HG03442 (cell line): Measurements from ENCODE around the gene ATP5IF1.
A peak's percentile ranks its signal among the peaks of the same experiment; 100 is the strongest.

Experiments used
- ATAC-seq: cut with Tn5 transposase; IDR thresholded peaks from one replicate; pipeline ENCODE4 v1.9.1; 2021; ENCODE audit warnings: mild to moderate bottlenecking, moderate library complexity; ENCODE audit not compliant: unreplicated experiment

The ATP5IF1 gene

GRCh38 chr1:28235755-28236655 lies at the start of gene ATP5IF1:
Gene ATP5IF1, plus strand, starts transcription at chr1:28236124. Its CDS starts 60 bp downstream, at chr1:28236184.
- ATAC-seq = peak; percentile 85

- ATAC-seq = no peak
These were observed 45.5 kb upstream of the ATP5IF1 start for GRCh38 chr1:28190337-28190979.

- ATAC-seq = no peak
These were observed 44.8 kb upstream of the ATP5IF1 start for GRCh38 chr1:28190996-28191645.

GRCh38 chr1:28193701-28194161 lies 42.2 kb upstream of the ATP5IF1 start:
- ATAC-seq = no peak

GRCh38 chr1:28194326-28195035 lies 41.4 kb upstream of the ATP5IF1 start:
- ATAC-seq = no peak

- no peak for ATAC-seq
These were observed 40.1 kb upstream of the ATP5IF1 start for GRCh38 chr1:28195780-28196179.

- ATAC-seq = no peak
These were observed 39.6 kb upstream of the ATP5IF1 start for GRCh38 chr1:28196330-28196729.

GRCh38 chr1:28197682-28198415 lies 38.1 kb upstream of the ATP5IF1 start:
- ATAC-seq = no peak

GRCh38 chr1:28199328-28200233 lies 36.3 kb upstream of the ATP5IF1 start:
- peak; percentile 72 for ATAC-seq

GRCh38 chr1:28200234-28200873 lies 35.6 kb upstream of the ATP5IF1 start:
- no peak for ATAC-seq

- no peak for ATAC-seq
These were observed 30.7 kb upstream of the ATP5IF1 start for GRCh38 chr1:28205243-28205642.

GRCh38 chr1:28208818-28209441 lies 27.0 kb upstream of the ATP5IF1 start:
- no peak for ATAC-seq

GRCh38 chr1:28209700-28210099 lies 26.2 kb upstream of the ATP5IF1 start:
- ATAC-seq = no peak

- ATAC-seq = no peak
These were observed 22.6 kb upstream of the ATP5IF1 start for GRCh38 chr1:28213315-28213714.

GRCh38 chr1:28229089-28229488 lies 6.8 kb upstream of the ATP5IF1 start:
- ATAC-seq = no peak

GRCh38 chr1:28229996-28230395 lies 5.9 kb upstream of the ATP5IF1 start:
- ATAC-seq = no peak

- peak; percentile 48 for ATAC-seq
These were observed 3.2 kb upstream of the ATP5IF1 start, which contains the start of gene DNAJC8 for GRCh38 chr1:28232558-28233263. Gene DNAJC8, minus strand, starts transcription at chr1:28233029. Its CDS starts 31 bp downstream, at chr1:28232998.

- ATAC-seq = no peak
These were observed 2.7 kb upstream of the ATP5IF1 start for GRCh38 chr1:28233264-28233606.
